IMR-90 (cell line): ENCODE results near the gene APMAP. TPM values are rescaled to one million over a fixed set of nuclear protein-coding genes. Genes with fewer than 3 reads are reported as not detected.

Experiments
- ATAC-seq: fragments of 200-7000 bp; cut with Tn5 transposase; 2 replicates; pipeline ENCODE4 v1.9.1; 2020; ENCODE audit warnings: low read depth, mild to moderate bottlenecking, moderate library complexity
- BruUV-seq: library from RNA; stranded (reverse); fragments of 400-500 nt; replicated peaks from 2 replicates; lab custom pipeline; 2021; lab: Mats Ljungman, UMichigan
- CTCF ChIA-PET: fragments of 300-600 bp; formaldehyde crosslinking; extraction: SDS; loops from one replicate; lab custom pipeline; 2021; ENCODE audit warnings: antibody characterized with exemption; lab: Yijun Ruan, JAX
- POLR2A ChIA-PET: fragments of 300-600 bp; sonication (Branson Sonifier 250); formaldehyde crosslinking; loops from one replicate; lab custom pipeline; 2022; ENCODE audit warnings: antibody characterized with exemption; ENCODE audit not compliant: unreplicated experiment; lab: Charles Lee
- DNase-seq: peaks from one replicate; pipeline ENCODE4 v3.0.0; 2013
- H2AFZ ChIP-seq: replicated peaks from 2 replicates; pipeline ENCODE3; 2013; ENCODE audit warnings: low read length, mild to moderate bottlenecking; ENCODE audit not compliant: poor library complexity
- H2AK5ac ChIP-seq: 2 replicates; pipeline ENCODE4 v1.6.1; 2013; ENCODE audit warnings: low read depth, low read length, inconsistent platforms
- H2AK9ac ChIP-seq: replicated peaks from 2 replicates; pipeline ENCODE3; 2013; ENCODE audit warnings: mild to moderate bottlenecking, low read depth, low read length, moderate library complexity; ENCODE audit not compliant: poor library complexity
- H2BK120ac ChIP-seq: 2 replicates; pipeline ENCODE4 v1.6.1; 2013; ENCODE audit warnings: low read depth, low read length, inconsistent platforms
- H2BK15ac ChIP-seq: 3 replicates; pipeline ENCODE4 v1.6.1; 2013; ENCODE audit warnings: low read depth, low read length, inconsistent platforms
- H2BK20ac ChIP-seq: 2 replicates; pipeline ENCODE4 v1.6.1; 2013; ENCODE audit warnings: low read depth, mild to moderate bottlenecking, inconsistent platforms, low read length, moderate library complexity
- H2BK5ac ChIP-seq: 2 replicates; pipeline ENCODE4 v1.6.1; 2013; ENCODE audit warnings: mild to moderate bottlenecking, low read depth, low read length, inconsistent platforms; ENCODE audit not compliant: poor library complexity, severe bottlenecking
- H3K14ac ChIP-seq: replicated peaks from 2 replicates; pipeline ENCODE4 v1.6.1; 2013; ENCODE audit warnings: low read depth, low read length, inconsistent platforms
- H3K18ac ChIP-seq: 2 replicates; pipeline ENCODE4 v1.6.1; 2013; ENCODE audit warnings: low read depth, low read length, control low read depth
- H3K23ac ChIP-seq: 2 replicates; pipeline ENCODE4 v1.6.1; 2013; ENCODE audit warnings: low read depth, low read length, inconsistent platforms
- H3K27ac ChIP-seq: 2 replicates; pipeline ENCODE4 v1.5.1; 2013; ENCODE audit warnings: mild to moderate bottlenecking, control low read depth, low read length; ENCODE audit not compliant: insufficient read depth
- H3K27me3 ChIP-seq: 2 replicates; pipeline ENCODE4 v1.6.1; 2013; ENCODE audit warnings: low read length; ENCODE audit not compliant: control insufficient read depth, insufficient read depth
- H3K36me3 ChIP-seq: 2 replicates; pipeline ENCODE4 v1.6.1; 2013; ENCODE audit warnings: low read length, mixed read lengths; ENCODE audit not compliant: control insufficient read depth, insufficient read depth
- H3K4ac ChIP-seq: 2 replicates; pipeline ENCODE4 v1.6.1; 2013; ENCODE audit warnings: low read depth, low read length, inconsistent platforms
- H3K4me1 ChIP-seq: 2 replicates; pipeline ENCODE4 v1.6.1; 2013; ENCODE audit warnings: low read length, mixed read lengths; ENCODE audit not compliant: control insufficient read depth, insufficient read depth
- H3K4me2 ChIP-seq: 2 replicates; pipeline ENCODE4 v1.6.1; 2013; ENCODE audit warnings: low read depth, mild to moderate bottlenecking, control low read depth, low read length, moderate library complexity
- H3K4me3 ChIP-seq: 2 replicates; pipeline ENCODE4 v1.5.1; 2013; ENCODE audit warnings: low read depth, mild to moderate bottlenecking, control low read depth, low read length, moderate library complexity; ENCODE audit not compliant: insufficient read depth
- H3K56ac ChIP-seq: 2 replicates; pipeline ENCODE4 v1.6.1; 2013; ENCODE audit warnings: low read length, inconsistent platforms; ENCODE audit not compliant: insufficient read depth; ENCODE audit errors: extremely low read depth
- H3K79me1 ChIP-seq, 2 experiments: 2 replicates each; pipeline ENCODE4 v1.6.1; 2013; ENCODE audit warnings: low read length in 2 of 2, inconsistent platforms in 1 of 2, low read depth in 1 of 2
- H3K9ac ChIP-seq: 2 replicates; pipeline ENCODE4 v1.6.1; 2013; ENCODE audit warnings: low read depth, low read length, control low read depth
- H3K9me1 ChIP-seq: 2 replicates; pipeline ENCODE4 v1.6.1; 2013; ENCODE audit warnings: low read length, inconsistent platforms; ENCODE audit not compliant: insufficient read depth
- H3K9me3 ChIP-seq: 2 replicates; pipeline ENCODE4 v1.6.1; 2013; ENCODE audit warnings: low read length; ENCODE audit not compliant: control insufficient read depth, insufficient read depth
- H4K20me1 ChIP-seq: 2 replicates; pipeline ENCODE4 v1.6.1; 2013; ENCODE audit warnings: low read length, inconsistent platforms; ENCODE audit not compliant: insufficient read depth
- H4K5ac ChIP-seq: 2 replicates; pipeline ENCODE4 v1.6.1; 2013; ENCODE audit warnings: mild to moderate bottlenecking, low read depth, low read length, control low read depth
- H4K8ac ChIP-seq, 2 experiments: 2 replicates each; pipeline ENCODE4 v1.6.1; 2013; ENCODE audit warnings: low read depth in 2 of 2, low read length in 2 of 2, control low read depth in 1 of 2, inconsistent platforms in 1 of 2
- H4K91ac ChIP-seq: 2 replicates; pipeline ENCODE4 v1.6.1; 2013; ENCODE audit warnings: low read depth, low read length, inconsistent platforms; ENCODE audit not compliant: insufficient read depth
- BHLHE40 ChIP-seq: fragments of 150-350 bp; IDR thresholded peaks from 2 replicates; pipeline ENCODE4 v1.6.1; 2016; ENCODE audit warnings: mild to moderate bottlenecking, low read depth, low read length
- CEBPB ChIP-seq: IDR thresholded peaks from 2 replicates; pipeline ENCODE4 v1.6.1; 2012; ENCODE audit warnings: low read depth, low read length, improper control_type of control experiment
- CHD1 ChIP-seq: IDR thresholded peaks from 2 replicates; pipeline ENCODE4 v1.6.1; 2012; ENCODE audit warnings: low read depth, low read length, improper control_type of control experiment
- FOS ChIP-seq: fragments of 150-350 bp; IDR thresholded peaks from 2 replicates; pipeline ENCODE4 v1.6.1; 2016; ENCODE audit warnings: low read depth, low read length
- MAFK ChIP-seq: IDR thresholded peaks from 2 replicates; pipeline ENCODE4 v1.6.1; 2012; ENCODE audit warnings: low read depth, low read length, improper control_type of control experiment
- MAZ ChIP-seq: IDR thresholded peaks from 2 replicates; pipeline ENCODE4 v1.6.1; 2012; ENCODE audit warnings: low read depth, mild to moderate bottlenecking, low read length, improper control_type of control experiment, moderate library complexity, borderline replicate concordance
- MXI1 ChIP-seq: IDR thresholded peaks from 2 replicates; pipeline ENCODE4 v1.6.1; 2012; ENCODE audit warnings: low read depth, mild to moderate bottlenecking, low read length, moderate library complexity, borderline replicate concordance
- NFE2L2 ChIP-seq: fragments of 150-350 bp; IDR thresholded peaks from 2 replicates; pipeline ENCODE4 v1.6.1; 2016; ENCODE audit warnings: low read depth, mild to moderate bottlenecking, low read length
- POLR2A ChIP-seq: IDR thresholded peaks from 2 replicates; pipeline ENCODE4 v1.6.1; 2012; ENCODE audit warnings: mild to moderate bottlenecking, low read depth, low read length
- RAD21 ChIP-seq: IDR thresholded peaks from 2 replicates; pipeline ENCODE4 v1.6.1; 2012; ENCODE audit warnings: low read length, improper control_type of control experiment
- RCOR1 ChIP-seq: IDR thresholded peaks from 2 replicates; pipeline ENCODE4 v1.6.1; 2012; ENCODE audit warnings: mild to moderate bottlenecking, low read length, improper control_type of control experiment; ENCODE audit not compliant: insufficient replicate concordance
- RFX5 ChIP-seq: IDR thresholded peaks from 2 replicates; pipeline ENCODE4 v1.8.0; 2012; ENCODE audit warnings: low read depth, mild to moderate bottlenecking, low read length, moderate library complexity
- SMC3 ChIP-seq: fragments of 150-350 bp; IDR thresholded peaks from 2 replicates; pipeline ENCODE4 v1.6.1; 2016; ENCODE audit warnings: low read depth, mild to moderate bottlenecking, antibody characterized with exemption, low read length, moderate library complexity
- WGBS, 2 experiments: methylation state at CpG; one replicate each; pipeline versions ENCODE4 v1.1.5 to v1.1.7; 2013; ENCODE audit warnings: missing lambda C conversion rate in 2 of 2; ENCODE audit not compliant: insufficient read length in 1 of 2; ENCODE audit errors: extremely low coverage in 2 of 2; 5-methylcytosine and 5-hydroxymethylcytosine counted together
- dilution Hi-C: fragments of 300-500 bp; cut with HindIII; formaldehyde crosslinking; loops from one replicate; pipeline ENCODE4 v1.14.3; 2018; ENCODE audit warnings: low sequenced_read_pairs; ENCODE audit not compliant: unreplicated experiment
- in situ Hi-C: fragments of 300-500 bp; cut with MboI; formaldehyde crosslinking; loops from 3 replicates; pipeline ENCODE4 v1.14.3; 2019; ENCODE audit warnings: low sequenced_read_pairs, inconsistent platforms, mixed read lengths
- intact Hi-C: fragments of 100-400 bp; cut with micrococcal nuclease; formaldehyde crosslinking; loops from 2 replicates; pipeline ENCODE4 v1.10.0; 2022
- polyA plus RNA-seq, 3 experiments: library from polyadenylated mRNA; depleted of rRNA; stranded (reverse); fragments of >200 nt; gene quantifications; 2 replicates each; pipeline ENCODE4 v1.2.3, GENCODE V29; 2012; ENCODE audit warnings: low replicate concordance in 1 of 3
- total RNA-seq: library from RNA; depleted of rRNA; stranded (reverse); fragments of >200 nt; gene quantifications from 2 replicates; pipeline ENCODE4 v1.2.3, GENCODE V29; 2012
- TF ChIP-seq, protein P1 (sequence below): fragments of 150-350 bp; IDR thresholded peaks from 2 replicates; pipeline ENCODE4 v1.6.1; 2016; ENCODE audit warnings: low read depth, mild to moderate bottlenecking, low read length, moderate library complexity, borderline replicate concordance
- TF ChIP-seq, protein P2 (sequence below): conservative IDR thresholded peaks from 2 replicates; pipeline ENCODE4 v1.5.1; 2012; ENCODE audit warnings: mild to moderate bottlenecking, low read depth, low read length, improper control_type of control experiment
- TF ChIP-seq, protein P3 (sequence below): fragments of 150-350 bp; IDR thresholded peaks from 2 replicates; pipeline ENCODE4 v1.6.1; 2017; ENCODE audit warnings: mild to moderate bottlenecking, antibody characterized with exemption, low read length, low read depth

Gene APMAP
- total and polyA plus RNA-seq, 2 of the 4 experiments (the other 2 are of a cell fraction): 67.2 to 88.8 TPM

DNA sequence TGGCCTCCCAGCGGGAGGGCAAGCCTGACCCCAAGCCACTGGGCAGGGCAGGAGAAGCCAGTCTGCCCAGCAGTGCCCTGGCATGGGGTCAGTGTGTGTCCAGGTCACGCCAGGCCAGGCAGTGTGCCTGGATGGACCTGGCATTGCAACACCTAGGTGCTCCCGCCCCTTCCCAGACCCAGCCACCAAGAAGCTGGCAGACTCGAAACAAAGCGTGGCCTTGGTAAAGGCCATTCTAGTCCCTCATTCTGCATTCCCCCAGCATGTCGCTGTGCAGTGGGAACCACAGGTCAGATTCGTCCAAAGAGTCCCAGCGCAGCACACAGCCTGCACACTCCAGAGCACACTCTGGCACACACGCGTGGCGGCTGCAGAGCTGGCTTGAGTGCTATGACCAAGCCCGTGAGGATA, 19.3 kb upstream of the APMAP start:
- Histone ChIP-seq H3K79me1 (no peaks in the 10 kb centered on the region), H3K14ac (no peak overlapping the region), H3K23ac (no peak overlapping the region), H2BK5ac (no peak overlapping the region), H3K27ac (no peak overlapping the region), H3K9me3 (no peaks in the 10 kb centered on the region), H4K20me1 (no peaks in the 10 kb centered on the region), H2AK5ac (no peak overlapping the region), H2AK9ac (no peak overlapping the region), H4K91ac (no peak overlapping the region), H3K9me1 (no peaks in the 10 kb centered on the region), H2BK15ac (no peak overlapping the region), H3K4me2 (no peak overlapping the region), H3K9ac (no peak overlapping the region), H3K18ac (no peak overlapping the region), H2BK120ac (no peak overlapping the region), H2BK20ac (no peak overlapping the region), H2AFZ (no peak overlapping the region), H4K8ac (no peak overlapping the region), H3K4me1 (peaks cover 2% of the 10 kb centered on the region; the same call in 1 of the 2 replicates), H3K4me3 (no peak overlapping the region), H3K4ac (no peak overlapping the region), H3K36me3 (no peaks in the 10 kb centered on the region; the same call in 1 of the 2 replicates), H4K5ac (no peak overlapping the region), H3K27me3 (no peaks in the 10 kb centered on the region; the same call in 1 of the 2 replicates), H3K56ac (no peak overlapping the region)
- intact Hi-C loops (no loop called here), dilution Hi-C loops (no loop called here), in situ Hi-C loops (no loop called here)
- ChIA-PET CTCF (no interaction called here), POLR2A (no interaction called here)
- no peak for DNase-seq
- WGBS, 2 experiments: 89% methylated on average over 3 of the region's 12 CpGs; no CpG with 5 or more reads in 1 of the 2 experiments
- no TSS peak for BruUV-seq
- TF ChIP-seq RFX5 (no peak), NFE2L2 (no peak), SMC3 (no peak), CEBPB (no peak), POLR2A (no peak), RCOR1 (no peak), RAD21 (no peak), MAZ (no peak), CHD1 (no peak), FOS (no peak), MXI1 (no peak), BHLHE40 (no peak), MAFK (no peak)
- TF ChIP-seq, protein P1, sequence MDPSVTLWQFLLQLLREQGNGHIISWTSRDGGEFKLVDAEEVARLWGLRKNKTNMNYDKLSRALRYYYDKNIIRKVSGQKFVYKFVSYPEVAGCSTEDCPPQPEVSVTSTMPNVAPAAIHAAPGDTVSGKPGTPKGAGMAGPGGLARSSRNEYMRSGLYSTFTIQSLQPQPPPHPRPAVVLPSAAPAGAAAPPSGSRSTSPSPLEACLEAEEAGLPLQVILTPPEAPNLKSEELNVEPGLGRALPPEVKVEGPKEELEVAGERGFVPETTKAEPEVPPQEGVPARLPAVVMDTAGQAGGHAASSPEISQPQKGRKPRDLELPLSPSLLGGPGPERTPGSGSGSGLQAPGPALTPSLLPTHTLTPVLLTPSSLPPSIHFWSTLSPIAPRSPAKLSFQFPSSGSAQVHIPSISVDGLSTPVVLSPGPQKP: no peak
- TF ChIP-seq, protein P2, sequence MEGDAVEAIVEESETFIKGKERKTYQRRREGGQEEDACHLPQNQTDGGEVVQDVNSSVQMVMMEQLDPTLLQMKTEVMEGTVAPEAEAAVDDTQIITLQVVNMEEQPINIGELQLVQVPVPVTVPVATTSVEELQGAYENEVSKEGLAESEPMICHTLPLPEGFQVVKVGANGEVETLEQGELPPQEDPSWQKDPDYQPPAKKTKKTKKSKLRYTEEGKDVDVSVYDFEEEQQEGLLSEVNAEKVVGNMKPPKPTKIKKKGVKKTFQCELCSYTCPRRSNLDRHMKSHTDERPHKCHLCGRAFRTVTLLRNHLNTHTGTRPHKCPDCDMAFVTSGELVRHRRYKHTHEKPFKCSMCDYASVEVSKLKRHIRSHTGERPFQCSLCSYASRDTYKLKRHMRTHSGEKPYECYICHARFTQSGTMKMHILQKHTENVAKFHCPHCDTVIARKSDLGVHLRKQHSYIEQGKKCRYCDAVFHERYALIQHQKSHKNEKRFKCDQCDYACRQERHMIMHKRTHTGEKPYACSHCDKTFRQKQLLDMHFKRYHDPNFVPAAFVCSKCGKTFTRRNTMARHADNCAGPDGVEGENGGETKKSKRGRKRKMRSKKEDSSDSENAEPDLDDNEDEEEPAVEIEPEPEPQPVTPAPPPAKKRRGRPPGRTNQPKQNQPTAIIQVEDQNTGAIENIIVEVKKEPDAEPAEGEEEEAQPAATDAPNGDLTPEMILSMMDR: no peak
- TF ChIP-seq, protein P3, sequence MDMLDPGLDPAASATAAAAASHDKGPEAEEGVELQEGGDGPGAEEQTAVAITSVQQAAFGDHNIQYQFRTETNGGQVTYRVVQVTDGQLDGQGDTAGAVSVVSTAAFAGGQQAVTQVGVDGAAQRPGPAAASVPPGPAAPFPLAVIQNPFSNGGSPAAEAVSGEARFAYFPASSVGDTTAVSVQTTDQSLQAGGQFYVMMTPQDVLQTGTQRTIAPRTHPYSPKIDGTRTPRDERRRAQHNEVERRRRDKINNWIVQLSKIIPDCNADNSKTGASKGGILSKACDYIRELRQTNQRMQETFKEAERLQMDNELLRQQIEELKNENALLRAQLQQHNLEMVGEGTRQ: no peak
- no peak for ATAC-seq
